Ishikawa (cell line): Measurements from ENCODE around the gene KIF5C.

Experiments used
- CEBPB ChIP-seq: IDR thresholded peaks from 2 replicates; pipeline ENCODE4 v1.6.1; 2012
- CREB1 ChIP-seq: IDR thresholded peaks from 2 replicates; pipeline ENCODE4 v1.6.1; 2012; ENCODE audit warnings: low read depth
- EGR1 ChIP-seq: IDR thresholded peaks from 2 replicates; pipeline ENCODE4 v1.6.1; 2012
- EP300 ChIP-seq: IDR thresholded peaks from 2 replicates; pipeline ENCODE4 v1.6.1; 2012; ENCODE audit warnings: borderline replicate concordance
- FOXM1 ChIP-seq: IDR thresholded peaks from 2 replicates; pipeline ENCODE4 v1.6.1; 2012; ENCODE audit warnings: low read depth, borderline replicate concordance
- MAX ChIP-seq: IDR thresholded peaks from 2 replicates; pipeline ENCODE4 v1.6.1; 2012
- NFIC ChIP-seq: IDR thresholded peaks from 2 replicates; pipeline ENCODE4 v1.6.1; 2012
- RAD21 ChIP-seq: IDR thresholded peaks from 2 replicates; pipeline ENCODE4 v1.6.1; 2012; ENCODE audit warnings: low read depth
- REST ChIP-seq: IDR thresholded peaks from 2 replicates; pipeline ENCODE4 v1.6.1; 2012; ENCODE audit warnings: low read depth, mild to moderate bottlenecking
- TAF1 ChIP-seq: IDR thresholded peaks from 2 replicates; pipeline ENCODE4 v1.6.1; 2012; ENCODE audit warnings: low read depth, mild to moderate bottlenecking
- TCF12 ChIP-seq: IDR thresholded peaks from 2 replicates; pipeline ENCODE4 v1.6.1; 2012; ENCODE audit warnings: low read depth
- TEAD4 ChIP-seq: IDR thresholded peaks from 2 replicates; pipeline ENCODE4 v1.6.1; 2012
- USF1 ChIP-seq: IDR thresholded peaks from 2 replicates; pipeline ENCODE4 v1.6.1; 2012
- YY1 ChIP-seq: IDR thresholded peaks from 2 replicates; pipeline ENCODE4 v1.6.1; 2012; ENCODE audit warnings: low read depth
- ZBTB7A ChIP-seq: IDR thresholded peaks from 2 replicates; pipeline ENCODE4 v1.6.1; 2012; ENCODE audit warnings: low read depth

KIF5C gene

GRCh38 chr2:149068996-149069888 is 194.2 kb downstream of the KIF5C start:
- TF ChIP-seq TCF12 (no peak), YY1 (no peak), FOXM1 (no peak), CREB1 (no peak), EP300 (no peak), REST (no peak), EGR1 (no peak), ZBTB7A (no peak), RAD21 (no peak), CEBPB (no peak), TEAD4 (no peak), MAX (no peak)

- TF ChIP-seq REST (no peak), MAX (no peak), RAD21 (no peak), NFIC (no peak), CEBPB (no peak), CREB1 (no peak), YY1 (no peak), TAF1 (no peak), EGR1 (no peak), USF1 (no peak), TCF12 (no peak), TEAD4 (no peak)
Observed at GRCh38 chr2:149070681-149071320, 195.8 kb downstream of the KIF5C start.

GRCh38 chr2:149075105-149075504 is 200.1 kb downstream of the KIF5C start:
- no peak for TF ChIP-seq EGR1
- TF ChIP-seq MAX, result no peak
- TF ChIP-seq FOXM1, result no peak
- no peak for TF ChIP-seq TAF1
- no peak for TF ChIP-seq RAD21
- TF ChIP-seq TCF12, result no peak

GRCh38 chr2:149075853-149076252 is 200.8 kb downstream of the KIF5C start:
- no peak for TF ChIP-seq RAD21
- no peak for TF ChIP-seq CEBPB
- TF ChIP-seq REST, result no peak
- TF ChIP-seq TEAD4, result no peak
- no peak for TF ChIP-seq YY1
- no peak for TF ChIP-seq EGR1
- TF ChIP-seq USF1, result no peak
- TF ChIP-seq NFIC, result no peak
- TF ChIP-seq ZBTB7A, result no peak
- TF ChIP-seq FOXM1, result no peak
- TF ChIP-seq EP300, result no peak
